GM23338 (cell line): Measurements from ENCODE around the gene ACOT6. TPM values are rescaled to one million over a fixed set of nuclear protein-coding genes. Genes with fewer than 3 reads are reported as not detected.
"Not testable (repeated sequence)": the region's sequence is repeated elsewhere in the genome, so short reads cannot be mapped to it uniquely, and the experiment has no call there.

ENCODE experiments used
- ATAC-seq: fragments of 200-7000 bp; cut with Tn5 transposase; 3 replicates; pipeline ENCODE4 v1.9.1; 2020
- DNase-seq: peaks from one replicate; pipeline ENCODE4 v3.0.0-alpha.2; 2015; ENCODE audit warnings: low spot score
- H2AFZ ChIP-seq: fragments of 200-600 bp; sonication (generic); 2 replicates; pipeline ENCODE4 v1.8.0; 2016; ENCODE audit warnings: antibody characterized with exemption, mild to moderate bottlenecking, moderate library complexity
- H3F3A ChIP-seq: fragments of 200-600 bp; sonication (generic); replicated peaks from 2 replicates; pipeline ENCODE4 v1.8.0; 2017; ENCODE audit warnings: antibody characterized with exemption, mixed run types, low read depth
- H3K27ac ChIP-seq: fragments of 200-600 bp; sonication (generic); 2 replicates; pipeline ENCODE4 v1.6.1; 2016; ENCODE audit warnings: low read depth
- H3K27me3 ChIP-seq: fragments of 200-600 bp; sonication (generic); 2 replicates; pipeline ENCODE4 v1.8.0; 2016; ENCODE audit warnings: mild to moderate bottlenecking, mixed run types, moderate library complexity; ENCODE audit not compliant: insufficient read depth
- H3K36me3 ChIP-seq: fragments of 200-600 bp; sonication (generic); 2 replicates; pipeline ENCODE4 v1.8.0; 2016; ENCODE audit warnings: mild to moderate bottlenecking; ENCODE audit not compliant: insufficient read depth
- H3K4me1 ChIP-seq: fragments of 200-600 bp; sonication (generic); 2 replicates; pipeline ENCODE4 v1.8.0; 2016; ENCODE audit warnings: mild to moderate bottlenecking, moderate library complexity; ENCODE audit not compliant: insufficient read depth
- H3K4me2 ChIP-seq: fragments of 200-600 bp; sonication (generic); 2 replicates; pipeline ENCODE4 v1.7.1; 2017; ENCODE audit warnings: mixed run types
- H3K4me3 ChIP-seq: fragments of 200-600 bp; sonication (generic); 2 replicates; pipeline ENCODE4 v1.6.1; 2016; ENCODE audit warnings: mixed run types
- H3K79me2 ChIP-seq: fragments of 200-600 bp; sonication (generic); replicated peaks from 2 replicates; pipeline ENCODE4 v1.8.0; 2017; ENCODE audit warnings: mild to moderate bottlenecking; ENCODE audit not compliant: insufficient read depth
- H3K9me2 ChIP-seq: fragments of 200-600 bp; sonication (generic); 2 replicates; pipeline ENCODE4 v1.8.0; 2017; ENCODE audit not compliant: insufficient read depth
- H4K20me1 ChIP-seq: fragments of 200-600 bp; sonication (generic); replicated peaks from 2 replicates; pipeline ENCODE4 v1.8.0; 2017; ENCODE audit warnings: mild to moderate bottlenecking; ENCODE audit not compliant: insufficient read depth
- H3K27ac Mint-ChIP-seq: 2 replicates; pipeline ENCODE4 v1.8.0; 2020; ENCODE audit warnings: inconsistent platforms, mild to moderate bottlenecking, moderate library complexity, mixed read lengths
- H3K27me3 Mint-ChIP-seq: 3 replicates; pipeline ENCODE4 v1.8.0; 2022; ENCODE audit warnings: low read depth, mild to moderate bottlenecking, moderate library complexity, mixed read lengths, inconsistent platforms; ENCODE audit not compliant: insufficient read depth, poor library complexity
- H3K36me3 Mint-ChIP-seq: 3 replicates; pipeline ENCODE4 v1.8.0; 2021; ENCODE audit warnings: low read depth, mild to moderate bottlenecking, inconsistent platforms, moderate library complexity, mixed read lengths
- H3K4me1 Mint-ChIP-seq: 3 replicates; pipeline ENCODE4 v1.8.0; 2020; ENCODE audit warnings: mild to moderate bottlenecking, inconsistent platforms, mixed read lengths
- H3K4me3 Mint-ChIP-seq: 3 replicates; pipeline ENCODE4 v1.8.0; 2021; ENCODE audit warnings: moderate library complexity, mild to moderate bottlenecking, inconsistent platforms, mixed read lengths
- H3K9me3 Mint-ChIP-seq: 3 replicates; pipeline ENCODE4 v1.8.0; 2020; ENCODE audit warnings: moderate library complexity, mild to moderate bottlenecking, inconsistent platforms, mixed read lengths
- POLR2AphosphoS5 ChIP-seq: IDR thresholded peaks from 2 replicates; pipeline ENCODE4 v1.6.1; 2016; ENCODE audit warnings: antibody characterized with exemption, low read depth
- polyA plus RNA-seq: library from polyadenylated mRNA; unstranded; fragments of >200 nt; fragmentation: Nextera tagmentation; extraction: Ambion mirVana; gene quantifications from 2 replicates; pipeline ENCODE4 v1.2.1, GENCODE V29; 2016
- total RNA-seq: library from RNA; depleted of rRNA; stranded (reverse); fragments of >200 nt; shearing (Covaris generic); gene quantifications from 2 replicates; pipeline ENCODE4 v1.2.3, GENCODE V29; 2014
- TF ChIP-seq, protein P1 (sequence below), 2 experiments: fragments of 200-600 bp in 1 of 2; sonication (generic) in 1 of 2; conservative IDR thresholded peaks; 2 replicates each; pipeline versions ENCODE4 v1.5.1 to v1.6.1; 2016 to 2017; ENCODE audit warnings: antibody characterized with exemption in 2 of 2, low read depth in 2 of 2, mild to moderate bottlenecking in 2 of 2, moderate library complexity in 1 of 2

The ACOT6 gene
- total and polyA plus RNA-seq, 2 experiments from 2014 or later: 0.44 to 0.83 TPM

DNA sequence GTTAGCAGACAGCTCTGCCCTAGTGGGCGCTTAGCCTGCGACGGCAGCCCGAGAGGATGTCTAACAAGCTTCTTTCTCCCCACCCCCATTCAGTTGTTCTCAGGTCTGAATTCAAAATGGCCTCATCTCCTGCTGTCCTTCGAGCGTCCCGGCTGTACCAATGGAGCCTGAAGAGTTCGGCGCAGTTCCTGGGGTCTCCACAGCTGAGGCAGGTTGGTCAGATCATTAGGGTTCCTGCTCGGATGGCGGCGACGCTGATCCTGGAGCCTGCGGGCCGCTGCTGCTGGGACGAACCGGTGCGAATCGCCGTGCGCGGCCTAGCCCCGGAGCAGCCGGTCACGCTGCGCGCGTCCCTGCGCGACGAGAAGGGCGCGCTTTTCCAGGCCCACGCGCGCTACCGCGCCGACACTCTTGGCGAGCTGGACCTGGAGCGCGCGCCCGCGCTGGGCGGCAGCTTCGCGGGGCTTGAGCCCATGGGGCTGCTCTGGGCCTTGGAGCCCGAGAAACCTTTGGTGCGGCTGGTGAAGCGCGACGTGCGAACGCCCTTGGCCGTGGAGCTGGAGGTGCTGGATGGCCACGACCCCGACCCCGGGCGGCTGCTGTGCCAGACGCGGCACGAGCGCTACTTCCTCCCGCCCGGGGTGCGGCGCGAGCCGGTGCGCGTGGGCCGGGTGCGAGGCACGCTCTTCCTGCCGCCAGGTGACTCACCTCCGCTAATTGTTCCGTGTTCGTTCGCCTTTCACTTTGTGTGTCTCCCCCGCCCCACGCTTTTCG lies 42.9 kb upstream of the ACOT6 start, which contains the start of gene ACOT2 (continued):
- TF ChIP-seq, protein P1, sequence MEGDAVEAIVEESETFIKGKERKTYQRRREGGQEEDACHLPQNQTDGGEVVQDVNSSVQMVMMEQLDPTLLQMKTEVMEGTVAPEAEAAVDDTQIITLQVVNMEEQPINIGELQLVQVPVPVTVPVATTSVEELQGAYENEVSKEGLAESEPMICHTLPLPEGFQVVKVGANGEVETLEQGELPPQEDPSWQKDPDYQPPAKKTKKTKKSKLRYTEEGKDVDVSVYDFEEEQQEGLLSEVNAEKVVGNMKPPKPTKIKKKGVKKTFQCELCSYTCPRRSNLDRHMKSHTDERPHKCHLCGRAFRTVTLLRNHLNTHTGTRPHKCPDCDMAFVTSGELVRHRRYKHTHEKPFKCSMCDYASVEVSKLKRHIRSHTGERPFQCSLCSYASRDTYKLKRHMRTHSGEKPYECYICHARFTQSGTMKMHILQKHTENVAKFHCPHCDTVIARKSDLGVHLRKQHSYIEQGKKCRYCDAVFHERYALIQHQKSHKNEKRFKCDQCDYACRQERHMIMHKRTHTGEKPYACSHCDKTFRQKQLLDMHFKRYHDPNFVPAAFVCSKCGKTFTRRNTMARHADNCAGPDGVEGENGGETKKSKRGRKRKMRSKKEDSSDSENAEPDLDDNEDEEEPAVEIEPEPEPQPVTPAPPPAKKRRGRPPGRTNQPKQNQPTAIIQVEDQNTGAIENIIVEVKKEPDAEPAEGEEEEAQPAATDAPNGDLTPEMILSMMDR (conservative IDR thresholded peaks at IDR 0.05; ENCODE audit: low read depth in 2 of 2): 0 out of 4 replicates have a peak, but pooled peaks of 1 of the 2 experiments have one; percentile 2
- TF ChIP-seq POLR2AphosphoS5: peak; percentile 51

DNA sequence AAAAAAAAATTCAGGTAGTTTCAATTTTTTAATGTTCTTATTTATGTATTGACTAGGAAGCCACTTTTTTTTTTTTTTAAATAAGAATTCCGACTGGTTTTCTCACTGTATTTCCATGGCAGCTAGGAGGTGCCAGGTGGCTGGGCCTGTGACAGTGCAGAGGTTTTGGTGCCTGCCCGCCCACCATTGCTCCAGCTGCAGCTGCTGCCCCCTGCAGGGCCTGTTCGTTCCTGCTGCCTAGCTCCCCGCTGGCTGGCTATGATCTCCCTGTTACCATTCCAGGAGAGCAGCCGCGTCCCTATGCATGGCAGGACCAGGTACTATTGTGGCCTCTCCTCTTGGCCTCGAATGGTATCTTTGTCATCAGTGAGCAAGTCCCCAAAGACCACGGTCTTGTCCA lies 41.4 kb upstream of the ACOT6 start:
- peaks cover 36% of the 10 kb centered on the region for H3K36me3 Mint-ChIP-seq
- not testable (repeated sequence) for H3K27ac ChIP-seq, H3K79me2 ChIP-seq, H3K4me3 Mint-ChIP-seq, H3F3A ChIP-seq, H3K4me3 ChIP-seq, H2AFZ ChIP-seq, H3K36me3 ChIP-seq, H3K4me2 ChIP-seq, H3K27ac Mint-ChIP-seq, H3K9me2 ChIP-seq, H4K20me1 ChIP-seq
- peaks cover 25% of the 10 kb centered on the region for H3K4me1 Mint-ChIP-seq
- peaks cover 19% of the 10 kb centered on the region for H3K27me3 Mint-ChIP-seq
- peak; percentile 77 for DNase-seq
- H3K27me3 ChIP-seq: peaks cover 14% of the 10 kb centered on the region; the same call in 1 of the 2 replicates
- peaks cover 13% of the 10 kb centered on the region for H3K4me1 ChIP-seq
- peak; percentile 77 for ATAC-seq
- TF ChIP-seq, protein P1 (conservative IDR thresholded peaks at IDR 0.05; ENCODE audit: low read depth in 2 of 2): peak; percentile 64
- H3K9me3 Mint-ChIP-seq: peaks cover 22% of the 10 kb centered on the region

DNA sequence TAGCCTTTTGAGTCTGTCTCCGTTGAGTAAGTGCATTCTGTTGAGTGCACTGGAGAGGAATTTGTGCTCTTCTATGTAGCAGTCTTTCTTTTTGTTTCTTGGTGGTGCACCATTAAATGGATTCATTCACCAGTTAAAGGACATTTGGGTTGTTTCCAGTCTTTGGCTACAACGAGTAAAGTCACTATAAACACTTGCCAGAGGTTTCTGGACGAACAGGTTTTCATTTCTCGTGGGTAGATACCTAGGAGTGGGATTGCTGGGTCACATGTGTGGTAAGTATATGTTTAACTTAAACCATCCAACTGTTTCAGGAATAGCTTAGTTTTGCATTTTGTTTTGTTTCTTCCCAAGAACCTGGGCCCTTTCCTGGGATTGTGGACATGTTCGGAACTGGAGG lies 39.3 kb upstream of the ACOT6 start:
- H4K20me1 ChIP-seq, H3F3A ChIP-seq, H3K9me2 ChIP-seq, DNase-seq, H3K27ac ChIP-seq, H3K4me1 ChIP-seq, H3K4me3 Mint-ChIP-seq, H2AFZ ChIP-seq, H3K36me3 ChIP-seq, H3K4me3 ChIP-seq, H3K27ac Mint-ChIP-seq, H3K4me2 ChIP-seq, H3K79me2 ChIP-seq, ATAC-seq: not testable (repeated sequence)
- Mint-ChIP-seq H3K27me3 (peaks cover 19% of the 10 kb centered on the region), H3K36me3 (peaks cover 21% of the 10 kb centered on the region), H3K4me1 (peaks cover 20% of the 10 kb centered on the region), H3K9me3 (peaks cover 11% of the 10 kb centered on the region; the same call in 1 of the 3 replicates)
- H3K27me3 ChIP-seq: peaks cover 11% of the 10 kb centered on the region; the same call in 1 of the 2 replicates

DNA sequence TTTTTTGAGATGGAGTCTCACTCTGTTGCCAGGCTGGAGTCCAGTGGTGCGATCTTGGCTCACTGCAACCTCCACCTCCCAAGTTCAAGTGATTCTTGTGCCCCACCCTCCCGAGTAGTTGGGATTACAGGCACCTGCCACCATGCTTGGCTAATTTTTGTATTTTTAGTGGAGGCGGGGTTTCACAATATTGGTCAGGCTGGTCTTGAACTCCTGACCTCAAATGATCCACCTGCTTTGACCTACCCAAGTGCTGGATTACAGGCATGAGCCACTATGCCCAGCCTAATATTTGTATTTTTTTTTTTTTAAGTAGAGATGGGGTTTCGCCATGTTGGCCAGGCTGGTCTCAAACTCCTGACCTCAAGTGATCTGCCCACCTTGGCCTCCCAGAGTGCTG lies 38.6 kb upstream of the ACOT6 start:
- H3K36me3 Mint-ChIP-seq: peaks cover 18% of the 10 kb centered on the region; the same call in 2 of the 3 replicates
- H3K36me3 ChIP-seq, H4K20me1 ChIP-seq, H3K4me3 ChIP-seq, H3K4me2 ChIP-seq, ATAC-seq, H3K9me2 ChIP-seq, DNase-seq, H3K4me1 ChIP-seq, H3K79me2 ChIP-seq, H3K27me3 ChIP-seq, H3K9me3 Mint-ChIP-seq, H3K27ac ChIP-seq, H3K27ac Mint-ChIP-seq, H3K4me3 Mint-ChIP-seq, H2AFZ ChIP-seq, H3F3A ChIP-seq: not testable (repeated sequence)
- peaks cover 12% of the 10 kb centered on the region for H3K27me3 Mint-ChIP-seq
- H3K4me1 Mint-ChIP-seq: peaks cover 13% of the 10 kb centered on the region

DNA sequence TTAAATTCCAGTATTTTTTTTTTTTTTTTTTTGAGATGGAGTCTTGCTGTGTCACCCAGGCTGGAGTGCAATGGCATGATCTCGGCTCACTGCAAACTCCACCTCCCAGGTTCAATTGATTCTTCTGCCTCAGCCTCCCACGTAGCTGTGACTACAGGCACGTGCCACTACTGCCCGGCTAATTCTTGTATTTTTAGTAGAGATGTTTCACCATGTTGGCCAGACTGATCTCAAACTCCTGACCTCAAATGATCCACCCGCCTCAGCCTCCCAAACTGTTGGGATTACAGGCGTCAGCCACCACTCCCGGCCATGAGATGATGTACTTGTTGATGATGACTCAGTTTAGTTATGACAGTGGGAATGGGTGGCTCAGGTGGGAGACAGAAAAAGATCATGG lies 38.1 kb upstream of the ACOT6 start:
- H3K27ac Mint-ChIP-seq, H4K20me1 ChIP-seq, H3K4me1 Mint-ChIP-seq, H3K4me3 Mint-ChIP-seq, H3K4me1 ChIP-seq, H3K9me2 ChIP-seq, H3K27me3 Mint-ChIP-seq, H3K79me2 ChIP-seq, ATAC-seq, H3K27me3 ChIP-seq, H3K27ac ChIP-seq, H2AFZ ChIP-seq, H3K4me3 ChIP-seq, H3K4me2 ChIP-seq, DNase-seq, H3F3A ChIP-seq, H3K9me3 Mint-ChIP-seq, H3K36me3 ChIP-seq: not testable (repeated sequence)
- peaks cover 18% of the 10 kb centered on the region; the same call in 2 of the 3 replicates for H3K36me3 Mint-ChIP-seq
